Pulmonary artery endothelial cell (primary cell): ENCODE data around the gene KIF11. TPM values are rescaled to one million over a fixed set of nuclear protein-coding genes. Genes with fewer than 3 reads are reported as not detected.
"Not testable (repeated sequence)": the region's sequence is repeated elsewhere in the genome, so short reads cannot be mapped to it uniquely, and the experiment has no call there.

Experiments used
- DNase-seq: peaks from one replicate; pipeline ENCODE4 v3.0.0-alpha.2; 2011; ENCODE audit warnings: low read depth, low spot score
- total RNA-seq: library from RNA; depleted of rRNA; stranded (reverse); fragments of >200 nt; gene quantifications from 2 replicates; pipeline ENCODE4 v1.2.3, GENCODE V29; 2014

Gene KIF11
- total RNA-seq = 21.3 and 35.3 TPM in 2 replicates

- DNase-seq = peak; percentile 88
Measured at GRCh38 chr10:92592761-92593618, at the start of gene KIF11. TSS of gene KIF11 (plus strand) at chr10:92593130. CDS start at chr10:92593376, 246 bp downstream.

- no peak for DNase-seq
Measured at GRCh38 chr10:92544296-92544695, 48.6 kb upstream of the KIF11 start.

DNA sequence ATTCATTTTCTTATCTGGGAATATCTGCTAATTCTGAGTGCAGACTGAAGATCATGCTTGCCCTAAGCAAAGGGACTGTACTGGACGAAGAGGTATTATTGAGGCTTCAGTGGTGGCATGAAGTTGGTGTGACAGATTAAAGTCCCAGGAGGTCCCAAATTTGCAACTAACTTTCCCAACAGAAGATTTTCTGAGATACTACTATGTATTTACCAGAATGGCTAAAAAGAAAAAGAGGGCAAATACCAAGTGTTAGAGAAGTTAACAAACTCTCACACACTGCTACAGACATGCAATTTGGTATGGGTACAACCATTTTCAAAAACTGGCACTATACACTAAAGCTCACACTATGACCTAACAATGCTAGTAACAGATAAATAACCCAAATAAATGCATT lies 47.4 kb upstream of the KIF11 start:
- DNase-seq = no peak

GRCh38 chr10:92547676-92548075 lies 45.3 kb upstream of the KIF11 start:
- no peak for DNase-seq

- no peak for DNase-seq
Measured at GRCh38 chr10:92550924-92551323, 42.0 kb upstream of the KIF11 start.

DNA sequence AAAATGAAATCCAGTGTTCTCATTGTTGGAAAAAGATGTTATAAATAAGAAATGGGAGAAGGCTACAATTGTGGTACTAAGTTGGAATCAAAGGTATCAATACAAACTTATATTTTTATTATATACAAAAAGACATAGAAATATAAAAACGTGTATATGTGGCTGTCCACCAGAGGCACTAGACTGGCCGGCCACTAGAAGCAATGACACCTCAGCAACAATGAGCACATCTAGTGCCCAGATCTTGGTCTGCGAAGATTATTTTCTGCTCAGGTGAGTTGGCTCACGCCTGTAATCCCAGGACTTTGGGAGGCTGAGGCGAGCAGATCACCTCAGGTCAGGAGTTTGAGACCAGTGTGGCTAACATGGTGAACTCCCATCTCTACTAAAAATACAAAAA lies 40.6 kb upstream of the KIF11 start:
- no peak for DNase-seq

GRCh38 chr10:92553959-92554358 lies 39.0 kb upstream of the KIF11 start:
- no peak for DNase-seq

DNA sequence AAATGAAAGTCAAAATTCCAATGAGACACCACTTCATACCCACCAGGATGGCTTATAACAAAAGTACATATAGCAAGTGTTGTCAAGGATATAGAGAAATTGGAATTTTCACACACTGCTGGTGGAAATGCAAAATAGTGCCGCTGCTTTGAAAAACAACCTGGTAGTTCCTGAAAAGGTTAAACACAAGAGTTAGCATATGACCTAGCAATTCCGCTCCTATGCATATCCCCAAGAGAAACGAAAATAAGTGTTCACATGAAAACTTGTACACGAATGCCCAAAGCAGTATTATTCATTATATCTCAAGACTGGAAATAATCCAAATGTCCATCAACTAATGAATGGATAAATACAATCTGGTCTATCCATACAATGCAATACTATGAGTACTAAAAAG lies 33.9 kb upstream of the KIF11 start:
- no peak for DNase-seq

- no peak for DNase-seq
Measured at GRCh38 chr10:92562424-92562823, 30.5 kb upstream of the KIF11 start.

GRCh38 chr10:92567952-92568600 lies 24.9 kb upstream of the KIF11 start:
- DNase-seq = no peak

DNA sequence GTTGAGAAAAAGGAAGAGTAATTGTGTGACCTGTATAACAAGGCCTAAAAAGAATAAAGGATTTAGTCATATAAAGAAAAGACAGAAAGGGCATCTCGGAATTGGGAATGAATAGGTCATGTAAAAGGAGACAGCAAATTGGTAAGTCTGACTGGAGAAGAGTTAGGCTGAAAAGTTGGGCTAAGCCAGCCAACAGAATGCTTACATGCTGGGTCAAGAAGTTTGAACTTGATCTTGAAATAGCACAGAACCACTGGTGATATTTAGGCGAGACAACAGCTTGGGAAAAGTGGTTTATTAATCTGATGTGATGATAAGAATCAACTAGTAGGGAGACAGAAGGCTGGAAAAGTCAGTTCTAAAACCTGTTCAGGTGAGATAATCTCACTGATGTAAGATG lies 23.9 kb upstream of the KIF11 start:
- no peak for DNase-seq

- DNase-seq = not testable (repeated sequence)
Measured at GRCh38 chr10:92569663-92570062, 23.3 kb upstream of the KIF11 start.

- DNase-seq = no peak
Measured at GRCh38 chr10:92571649-92572048, 21.3 kb upstream of the KIF11 start.

- DNase-seq = no peak
Measured at GRCh38 chr10:92572362-92573090, 20.4 kb upstream of the KIF11 start.

DNA sequence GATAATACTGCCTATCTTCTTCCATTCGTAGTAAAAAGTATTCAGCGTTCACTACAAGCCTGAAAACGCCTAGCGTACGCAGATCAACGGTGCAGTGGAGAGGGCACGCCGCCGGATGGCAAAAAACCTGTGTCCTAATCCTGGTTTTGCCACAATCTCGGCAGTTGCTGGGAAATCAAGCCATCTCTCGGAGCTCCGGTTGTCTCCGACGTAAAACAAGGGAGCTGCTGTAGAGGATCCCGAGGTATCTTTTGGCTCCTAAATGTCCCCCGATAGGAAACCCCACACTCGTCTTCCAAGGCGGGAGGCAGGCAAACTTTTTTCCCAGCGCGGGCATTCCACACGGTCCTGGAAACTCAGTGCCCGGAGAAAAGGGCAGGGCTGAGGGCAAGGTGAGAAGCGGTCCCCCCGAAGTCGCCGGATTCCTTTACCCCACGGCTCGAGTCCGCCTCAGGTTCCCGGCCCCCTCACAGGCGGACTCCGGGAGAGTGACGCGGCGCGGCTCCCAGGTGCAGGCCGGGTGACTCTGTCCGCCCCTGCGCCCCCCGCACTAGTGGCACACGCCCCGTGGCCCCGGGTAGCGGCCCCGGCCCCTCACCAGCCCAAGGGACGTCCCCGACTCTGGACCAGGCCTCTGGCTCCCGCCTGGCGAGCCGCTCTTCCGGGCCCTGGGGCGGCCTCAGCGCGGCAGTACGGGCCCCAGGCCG lies 19.7 kb upstream of the KIF11 start:
- DNase-seq = no peak

- DNase-seq = peak; percentile 61
Measured at GRCh38 chr10:92573798-92574547, 19.0 kb upstream of the KIF11 start, which contains the start of gene IDE. TSS of gene IDE (minus strand) at chr10:92574093. CDS start at chr10:92574019, 74 bp downstream.

DNA sequence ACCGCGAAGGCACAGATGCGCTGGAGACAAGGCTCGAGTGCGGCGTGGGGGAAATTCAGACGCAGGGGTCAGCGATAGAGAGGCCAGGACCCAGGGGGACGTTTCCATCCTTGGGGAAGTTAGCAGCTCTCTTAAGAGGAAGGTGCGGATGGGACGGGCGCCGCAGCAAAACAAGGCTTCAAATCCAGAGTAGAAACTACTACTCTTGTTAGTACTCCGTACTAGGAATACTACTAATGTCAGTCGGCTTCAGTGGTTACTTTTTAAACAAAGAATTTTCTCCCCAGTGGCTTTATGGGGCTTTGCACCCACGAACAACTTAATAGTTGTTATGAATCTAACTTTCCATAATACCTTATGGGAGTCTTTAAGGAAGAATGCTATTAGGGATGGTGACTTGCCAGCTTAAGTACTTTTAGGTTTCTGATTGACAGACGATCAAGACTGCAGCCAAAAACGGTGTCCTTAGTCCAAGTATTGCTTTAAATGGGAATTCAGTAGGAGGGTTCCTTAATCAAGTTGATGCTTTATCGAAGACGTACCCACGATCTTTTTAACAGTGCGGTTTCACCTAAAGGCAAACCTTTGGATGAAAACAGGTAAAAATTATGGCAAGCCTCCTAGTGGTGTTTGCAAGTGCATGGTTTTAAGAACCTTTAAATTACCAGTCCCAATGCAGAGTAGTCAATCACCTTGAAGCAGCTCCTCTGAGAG lies 18.2 kb upstream of the KIF11 start:
- no peak for DNase-seq

DNA sequence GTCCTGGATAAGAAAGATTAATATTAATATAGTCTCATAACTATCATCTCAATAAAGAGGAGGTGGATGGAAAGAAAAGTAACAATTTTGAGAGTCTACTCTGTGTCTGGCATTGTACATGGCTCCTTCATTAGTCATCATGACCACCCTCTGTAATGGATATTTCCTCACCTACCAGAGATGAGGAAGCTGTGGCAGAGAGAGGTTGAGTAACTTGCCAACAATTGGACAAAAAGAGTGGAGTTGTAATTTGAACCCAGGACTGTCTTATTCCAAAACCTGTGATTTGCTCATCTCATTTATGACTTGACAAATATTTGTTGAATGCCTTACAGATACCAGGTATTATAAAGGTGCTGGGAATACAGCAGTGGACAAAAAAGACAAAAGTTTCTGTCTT lies 17.0 kb upstream of the KIF11 start:
- no peak for DNase-seq

DNA sequence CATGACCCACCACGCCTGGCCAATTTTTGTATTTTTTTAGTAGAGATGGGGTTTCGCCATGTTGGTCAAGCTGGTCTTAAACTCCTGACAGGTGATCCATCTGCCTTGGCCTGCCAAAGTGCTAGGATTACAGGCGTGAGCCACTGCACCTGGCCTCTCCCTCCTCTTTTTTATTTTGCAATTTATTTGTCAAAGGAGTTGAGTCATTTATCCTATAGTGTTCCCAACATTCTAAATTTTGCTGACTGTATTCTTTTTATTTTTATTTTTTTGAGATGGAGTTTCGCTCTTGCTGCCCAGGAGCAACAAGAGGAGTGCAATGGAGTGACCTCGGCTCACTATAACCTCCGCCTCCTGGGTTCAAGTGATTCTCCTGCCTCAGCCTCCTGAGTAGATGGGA lies 10.6 kb upstream of the KIF11 start:
- not testable (repeated sequence) for DNase-seq
